Measurements from ENCODE around the gene EVI2A. TPM values are rescaled to one million over a fixed set of nuclear protein-coding genes. Genes with fewer than 3 reads are reported as not detected.

Gene EVI2A
- total RNA-seq, 2 donors from 2014 or later: 3.1 TPM; not detected in 1

GRCh38 chr17:31283841-31284240 lies 37.6 kb downstream of the EVI2A start:
- Histone ChIP-seq H3K9me3 (no peaks in the 10 kb centered on the region), H3K27ac (no peak overlapping the region), H3K4me3 (no peak overlapping the region), H3K36me3 (replicated peaks in 1 of 2; ENCODE audit: insufficient read depth in 1 of 2, low read depth in 2 of 2) (no peaks in the 10 kb centered on the region), H3K27me3 (no peaks in the 10 kb centered on the region), H3K4me1 (no peaks in the 10 kb centered on the region)
- intact Hi-C loops (cut with DNase I): no loop called here
- ATAC-seq: no peak
- no peak for TF ChIP-seq CTCF (IDR thresholded peaks at IDR 0.05)
- no peak for TF ChIP-seq POLR2A (IDR thresholded peaks at IDR 0.05)
- no peak for DNase-seq

- no peak for ATAC-seq
- H3K4me3 ChIP-seq: no peak overlapping the region
- H3K27ac ChIP-seq: no peak overlapping the region
- no peaks in the 10 kb centered on the region for H3K9me3 ChIP-seq
- TF ChIP-seq CTCF (IDR thresholded peaks at IDR 0.05) (no peak), POLR2A (IDR thresholded peaks at IDR 0.05) (no peak)
- 92 to 95% methylated on average over 2 of the region's 2 CpGs for WGBS, 2 donors
- peaks cover 0 to 2% of the 10 kb centered on the region in 2 donors for H3K36me3 ChIP-seq (replicated peaks in 1 of 2; ENCODE audit: insufficient read depth in 1 of 2, low read depth in 2 of 2)
- H3K4me1 ChIP-seq: no peaks in the 10 kb centered on the region
- no peak for DNase-seq
- H3K27me3 ChIP-seq: no peaks in the 10 kb centered on the region
- intact Hi-C loops (cut with DNase I): no loop called here
Measured at GRCh38 chr17:31281061-31281460, 40.4 kb downstream of the EVI2A start.

- TF ChIP-seq CTCF (IDR thresholded peaks at IDR 0.05) (no peak), POLR2A (IDR thresholded peaks at IDR 0.05) (no peak)
- intact Hi-C loops (cut with DNase I): no loop called here
- no peak for ATAC-seq
- no peak overlapping the region for H3K4me3 ChIP-seq
- peaks cover 0 to 2% of the 10 kb centered on the region in 2 donors for H3K36me3 ChIP-seq (replicated peaks in 1 of 2; ENCODE audit: insufficient read depth in 1 of 2, low read depth in 2 of 2)
- WGBS, 2 donors: 98 to 100% methylated on average over 2 of the region's 2 CpGs
- H3K27me3 ChIP-seq: no peaks in the 10 kb centered on the region
- no peak overlapping the region for H3K27ac ChIP-seq
- H3K9me3 ChIP-seq: no peaks in the 10 kb centered on the region
- H3K4me1 ChIP-seq: no peaks in the 10 kb centered on the region
- DNase-seq: no peak
Measured at GRCh38 chr17:31279401-31279800, 42.0 kb downstream of the EVI2A start.

- TF ChIP-seq POLR2A (IDR thresholded peaks at IDR 0.05) (no peak), CTCF (IDR thresholded peaks at IDR 0.05) (no peak)
- ATAC-seq (no peak), DNase-seq (no peak)
Measured at GRCh38 chr17:31275116-31275515, 46.3 kb downstream of the EVI2A start.

GRCh38 chr17:31274252-31274651 lies 47.2 kb downstream of the EVI2A start:
- 83 to 90% methylated on average over 2 of the region's 2 CpGs for WGBS, 2 donors
- H3K27me3 ChIP-seq: no peaks in the 10 kb centered on the region
- H3K9me3 ChIP-seq: no peaks in the 10 kb centered on the region
- peaks cover 0 to 2% of the 10 kb centered on the region in 2 donors for H3K36me3 ChIP-seq (replicated peaks in 1 of 2; ENCODE audit: insufficient read depth in 1 of 2, low read depth in 2 of 2)
- TF ChIP-seq CTCF (IDR thresholded peaks at IDR 0.05) (no peak), POLR2A (IDR thresholded peaks at IDR 0.05) (no peak)
- H3K4me3 ChIP-seq: no peak overlapping the region
- no peak for ATAC-seq
- H3K27ac ChIP-seq: no peak overlapping the region
- intact Hi-C loops (cut with DNase I): no loop called here
- H3K4me1 ChIP-seq: no peaks in the 10 kb centered on the region
- peak in 1 of 4 donors; percentile 5 for DNase-seq

More at GRCh38 chr17:31275116-31275515, 46.3 kb downstream of the EVI2A start:
- WGBS, 2 donors: 86 to 88% methylated on average over 1 of the region's 1 CpG
- Histone ChIP-seq H3K27me3 (no peaks in the 10 kb centered on the region), H3K4me3 (no peak overlapping the region), H3K27ac (no peak overlapping the region), H3K9me3 (no peaks in the 10 kb centered on the region), H3K36me3 (replicated peaks in 1 of 2; ENCODE audit: insufficient read depth in 1 of 2, low read depth in 2 of 2) (peaks cover 0 to 2% of the 10 kb centered on the region in 2 donors), H3K4me1 (no peaks in the 10 kb centered on the region)
- intact Hi-C loops (cut with DNase I): no loop called here
